ENCODE data around the gene MEAF6.

MEAF6 gene

DNA sequence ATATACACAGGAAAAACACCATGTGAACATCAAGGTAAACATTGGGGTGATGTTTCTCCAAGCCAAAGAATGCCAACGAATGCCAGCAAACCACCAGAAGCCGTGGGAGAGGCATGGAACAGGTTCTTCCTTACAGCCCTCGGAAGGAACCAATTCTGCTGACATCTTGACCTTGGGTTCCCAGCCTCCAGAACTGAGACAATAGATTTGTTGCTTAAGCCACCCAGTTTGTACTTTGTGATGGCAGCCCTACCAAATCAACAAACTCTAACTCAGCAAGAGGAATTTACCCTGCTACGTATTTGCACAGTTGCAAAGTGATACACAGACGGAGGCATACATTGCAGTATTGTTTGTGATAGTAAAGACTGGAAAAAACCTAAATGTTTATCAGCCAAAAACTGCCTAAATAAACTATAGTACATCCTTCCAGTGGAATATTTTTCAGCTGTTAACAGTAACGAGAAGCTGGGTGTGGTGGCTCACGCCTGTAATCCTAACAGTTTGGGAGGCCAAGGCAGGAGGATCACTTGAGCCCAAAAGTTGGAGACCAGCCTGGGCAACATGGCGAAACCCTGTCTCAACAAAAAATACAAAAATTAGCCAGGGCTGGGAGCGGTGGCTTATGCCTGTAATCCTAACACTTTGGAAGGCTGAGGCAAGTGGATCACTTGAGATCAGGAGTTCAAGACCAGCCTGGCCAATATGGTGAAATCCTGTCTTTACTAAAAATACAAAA, 52.7 kb downstream of the MEAF6 start:
- no peak overlapping the region for H3K4me3 ChIP-seq (ENCODE audit: low read length)
- no peak for TF ChIP-seq ZNF274 (IDR thresholded peaks at IDR 0.05; ENCODE audit: low read depth, low read length)

DNA sequence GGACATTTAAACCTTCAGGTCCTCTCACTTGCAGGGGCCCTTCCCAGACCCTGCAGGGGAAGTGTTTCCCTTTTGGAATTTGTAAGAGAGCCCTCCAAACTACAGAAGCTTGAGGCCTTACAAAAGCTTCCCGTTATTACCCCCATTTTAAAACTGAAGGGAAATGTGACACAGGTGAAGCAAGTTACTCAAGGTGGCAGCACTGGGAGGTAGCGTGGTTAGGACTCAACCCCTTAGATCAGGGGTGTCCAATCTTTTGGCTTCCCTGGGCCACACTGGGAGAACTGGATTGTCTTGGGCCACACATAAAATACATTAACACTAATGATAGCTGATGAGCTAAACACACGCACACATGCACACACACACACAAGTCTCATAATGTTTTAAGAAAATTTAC, 56.0 kb downstream of the MEAF6 start:
- TF ChIP-seq ZNF274 (IDR thresholded peaks at IDR 0.05; ENCODE audit: low read depth, low read length) = no peak
- no peak overlapping the region for H3K4me3 ChIP-seq (ENCODE audit: low read length)

DNA sequence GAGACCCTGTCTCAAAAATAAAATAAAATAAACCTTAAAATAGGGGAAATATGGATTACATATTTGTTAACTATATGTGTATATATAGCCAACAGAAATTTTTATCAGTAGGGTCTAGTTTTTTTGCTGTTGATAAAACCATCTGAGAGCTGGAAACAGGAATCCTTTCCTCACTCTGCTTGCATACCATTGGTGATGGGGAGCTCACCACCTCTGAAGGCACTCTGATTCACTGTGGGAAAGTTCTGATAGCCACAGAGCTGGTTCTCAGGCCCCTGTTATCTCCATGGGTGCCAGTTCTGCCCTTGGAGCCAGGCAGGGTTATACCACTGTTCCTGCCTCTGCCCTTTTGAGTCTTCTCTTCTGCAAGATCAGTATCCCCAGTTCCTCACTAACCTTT, 58.0 kb downstream of the MEAF6 start:
- no peak for TF ChIP-seq ZNF274 (IDR thresholded peaks at IDR 0.05; ENCODE audit: low read depth, low read length)
- no peak overlapping the region for H3K4me3 ChIP-seq (ENCODE audit: low read length)

DNA sequence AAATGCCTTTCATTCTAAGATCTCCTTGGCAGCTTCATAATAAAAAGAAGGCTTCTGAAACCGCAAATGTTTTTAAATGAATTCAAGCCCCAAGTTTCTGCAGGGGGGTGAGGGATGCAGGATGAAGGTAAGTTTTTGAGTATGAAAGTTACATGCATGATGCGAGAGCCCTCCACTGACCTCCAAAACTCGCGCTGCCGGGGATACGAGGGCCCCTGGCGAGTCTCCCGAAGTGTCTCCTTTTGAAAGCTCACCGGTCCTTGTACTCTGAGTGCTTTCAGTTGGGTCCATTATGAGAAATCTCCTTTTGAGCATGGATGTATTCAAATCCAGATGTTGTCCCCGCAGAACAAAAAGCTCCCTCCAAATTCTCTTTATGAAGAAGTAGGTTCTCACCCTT, 59.0 kb downstream of the MEAF6 start:
- H3K4me3 ChIP-seq (ENCODE audit: low read length) = no peak overlapping the region
- TF ChIP-seq ZNF274 (IDR thresholded peaks at IDR 0.05; ENCODE audit: low read depth, low read length) = no peak

DNA sequence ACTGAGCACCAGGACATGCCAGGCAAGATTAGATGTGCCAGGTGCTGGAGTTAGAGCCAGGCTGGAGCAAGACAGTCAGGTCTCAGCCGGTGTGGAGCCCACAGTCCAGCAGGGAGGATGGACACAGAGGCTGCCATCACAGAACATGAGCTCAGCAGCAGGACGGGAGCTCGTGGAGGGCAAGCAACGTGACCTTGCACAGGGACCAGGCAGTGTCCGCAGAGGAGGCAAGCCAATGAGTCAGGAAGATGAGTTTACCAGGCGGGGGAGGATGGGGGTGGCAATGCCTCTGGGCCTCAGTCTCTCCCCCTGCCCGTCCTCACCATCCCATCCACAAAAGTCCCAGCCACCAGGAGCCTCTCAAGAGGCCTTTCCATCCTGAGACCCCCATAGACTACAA, 60.9 kb downstream of the MEAF6 start:
- no peak overlapping the region for H3K4me3 ChIP-seq (ENCODE audit: low read length)
- TF ChIP-seq ZNF274 (IDR thresholded peaks at IDR 0.05; ENCODE audit: low read depth, low read length) = no peak

DNA sequence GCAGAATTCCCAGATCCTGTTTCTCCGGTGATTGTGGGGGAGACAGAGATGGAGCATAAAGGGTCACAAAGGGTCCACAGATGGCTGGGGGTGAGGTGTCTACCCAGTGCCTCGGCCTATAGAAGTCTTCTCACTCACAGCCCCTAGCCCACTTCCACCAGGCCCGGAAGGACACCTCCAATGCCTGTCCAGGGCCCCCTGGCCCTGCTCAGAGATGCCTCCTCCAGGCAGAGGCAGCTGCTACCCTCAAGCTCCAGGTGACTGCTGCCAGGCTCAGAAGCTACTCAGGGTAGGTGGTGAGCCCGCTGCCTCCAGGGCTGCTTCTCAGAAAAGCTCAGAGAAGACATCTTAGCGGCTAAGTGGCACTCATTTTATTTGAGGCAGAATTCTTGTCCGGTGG, 62.1 kb downstream of the MEAF6 start:
- H3K4me3 ChIP-seq (ENCODE audit: low read length) = no peak overlapping the region
- no peak for TF ChIP-seq ZNF274 (IDR thresholded peaks at IDR 0.05; ENCODE audit: low read depth, low read length)

DNA sequence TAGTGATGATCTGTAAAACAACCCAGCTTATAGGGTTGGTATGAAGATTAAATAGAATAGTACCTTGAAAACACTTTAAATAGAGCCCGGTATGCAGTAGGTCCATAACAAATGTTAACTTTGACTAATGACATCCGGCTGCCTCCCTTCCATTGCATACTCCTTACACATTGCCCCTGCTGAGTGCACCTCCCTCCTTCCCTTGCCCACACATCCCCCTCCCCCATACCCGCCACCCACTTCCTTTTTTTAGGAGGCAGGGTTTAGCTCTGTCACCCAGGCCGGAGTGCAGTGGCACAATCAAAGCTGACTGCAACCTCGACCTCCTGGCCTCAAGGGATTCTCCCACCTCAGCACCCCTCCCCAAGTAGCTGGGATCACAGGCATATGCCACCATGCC, 64.6 kb downstream of the MEAF6 start:
- no peak for TF ChIP-seq ZNF274 (IDR thresholded peaks at IDR 0.05; ENCODE audit: low read depth, low read length)
- H3K4me3 ChIP-seq (ENCODE audit: low read length) = no peak overlapping the region

- no peak for TF ChIP-seq ZNF274 (IDR thresholded peaks at IDR 0.05; ENCODE audit: low read depth, low read length)
- H3K4me3 ChIP-seq (ENCODE audit: low read length) = no peak overlapping the region
These were observed 65.7 kb downstream of the MEAF6 start for GRCh38 chr1:37448691-37449417.

GRCh38 chr1:37448185-37448584, 66.4 kb downstream of the MEAF6 start:
- no peak overlapping the region for H3K4me3 ChIP-seq (ENCODE audit: low read length)

DNA sequence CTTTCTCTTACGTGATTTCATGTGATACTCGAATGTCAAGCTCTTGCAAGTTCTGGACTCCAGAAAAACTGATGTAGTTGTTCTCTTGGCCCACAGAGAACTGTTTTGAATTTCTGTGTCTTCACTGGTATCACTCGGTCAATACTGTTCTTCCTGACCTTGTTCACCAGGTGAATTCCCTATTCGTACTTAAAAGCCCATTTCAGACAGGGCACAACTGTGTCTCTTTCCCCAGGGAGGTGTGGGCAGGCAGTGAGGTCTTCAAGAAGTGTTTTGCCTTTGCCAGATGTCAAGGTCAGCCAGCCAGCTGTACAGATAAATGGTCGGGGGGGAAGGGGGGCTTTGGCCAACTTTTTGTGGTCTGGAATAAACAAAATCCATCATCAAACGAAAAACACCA, 67.7 kb downstream of the MEAF6 start:
- TF ChIP-seq ZNF274 (IDR thresholded peaks at IDR 0.05; ENCODE audit: low read depth, low read length) = no peak
- H3K4me3 ChIP-seq (ENCODE audit: low read length) = no peak overlapping the region

More at GRCh38 chr1:37448185-37448584, 66.4 kb downstream of the MEAF6 start:
- TF ChIP-seq ZNF274 (IDR thresholded peaks at IDR 0.05; ENCODE audit: low read depth, low read length) = no peak

DNA sequence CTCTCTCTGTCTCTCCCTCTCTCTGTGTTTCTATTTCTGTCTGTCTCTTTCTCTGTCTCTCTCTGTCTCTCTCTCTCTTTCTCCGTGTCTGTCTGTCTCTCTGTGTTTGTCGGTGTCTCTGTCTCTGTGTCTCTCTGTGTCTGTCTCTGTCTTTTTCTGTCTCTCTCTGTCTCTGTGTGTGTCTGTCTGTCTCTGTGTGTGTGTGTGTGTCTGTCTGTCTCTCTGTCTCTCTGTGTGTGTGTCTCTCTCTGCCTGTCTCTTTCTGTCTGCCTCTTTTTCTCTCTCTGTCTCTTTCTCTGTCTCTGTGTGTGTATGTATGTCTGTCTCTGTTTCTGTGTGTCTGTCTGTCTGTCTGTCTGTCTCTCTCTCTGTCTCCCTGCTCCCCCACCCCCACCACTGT, 71.9 kb downstream of the MEAF6 start:
- H3K4me3 ChIP-seq (ENCODE audit: low read length) = no peak overlapping the region
- TF ChIP-seq ZNF274 (IDR thresholded peaks at IDR 0.05; ENCODE audit: low read depth, low read length) = no peak
